SK-N-DZ (cell line): ENCODE results near the gene SLC26A5. TPM values are rescaled to one million over a fixed set of nuclear protein-coding genes. Genes with fewer than 3 reads are reported as not detected.
"Not testable (repeated sequence)": the region's sequence is repeated elsewhere in the genome, so short reads cannot be mapped to it uniquely, and the experiment has no call there.

Source experiments
- DNase-seq: peaks from one replicate; pipeline ENCODE4 v3.0.0-alpha.2; 2015; ENCODE audit warnings: low spot score
- polyA plus RNA-seq, 2 experiments: library from polyadenylated mRNA; depleted of rRNA; stranded (reverse); fragments of >200 nt; gene quantifications; 2 replicates each; pipeline ENCODE4 v1.2.3, GENCODE V29; 2014

The SLC26A5 gene
- polyA plus RNA-seq (2014; cell fraction: cytosol; rRNA removed) = 0.05 TPM in 1 of 2 replicates, not detected in the other
- polyA plus RNA-seq (2014; cell fraction: nucleus; rRNA removed) = 0.07 and 0.31 TPM in 2 replicates

- DNase-seq = no peak
Measured at GRCh38 chr7:103446049-103446520, at the start of gene SLC26A5. Gene SLC26A5, minus strand, starts transcription at chr7:103446207. Its CDS starts 24,693 bp downstream, at chr7:103421514.

- DNase-seq = no peak
Measured at GRCh38 chr7:103487419-103487818, 41.4 kb upstream of the SLC26A5 start.

GRCh38 chr7:103486873-103487272, 40.9 kb upstream of the SLC26A5 start:
- DNase-seq = not testable (repeated sequence)

GRCh38 chr7:103480771-103481170, 34.8 kb upstream of the SLC26A5 start:
- no peak for DNase-seq

- DNase-seq = no peak
Measured at GRCh38 chr7:103474956-103475355, 28.9 kb upstream of the SLC26A5 start.

- DNase-seq = peak; percentile 32
Measured at GRCh38 chr7:103469095-103469948, 23.3 kb upstream of the SLC26A5 start.

GRCh38 chr7:103466814-103467213, 20.8 kb upstream of the SLC26A5 start:
- no peak for DNase-seq

GRCh38 chr7:103462358-103462757, 16.4 kb upstream of the SLC26A5 start:
- DNase-seq = no peak

- peak; percentile 81 for DNase-seq
Measured at GRCh38 chr7:103447073-103447960, 1.3 kb upstream of the SLC26A5 start.

GRCh38 chr7:103445228-103446048, 569 bp downstream of the SLC26A5 start:
- DNase-seq = peak; percentile 54

- no peak for DNase-seq
Measured at GRCh38 chr7:103439661-103440060, 6.3 kb downstream of the SLC26A5 start.

GRCh38 chr7:103437623-103438022, 8.4 kb downstream of the SLC26A5 start:
- DNase-seq = no peak

- no peak for DNase-seq
Measured at GRCh38 chr7:103432712-103433111, 13.3 kb downstream of the SLC26A5 start.

- no peak for DNase-seq
Measured at GRCh38 chr7:103425177-103425576, 20.8 kb downstream of the SLC26A5 start.

- no peak for DNase-seq
Measured at GRCh38 chr7:103423467-103424179, 22.4 kb downstream of the SLC26A5 start.

GRCh38 chr7:103420857-103421384, 25.1 kb downstream of the SLC26A5 start:
- no peak for DNase-seq

- no peak for DNase-seq
Measured at GRCh38 chr7:103418241-103418640, 27.8 kb downstream of the SLC26A5 start.

- no peak for DNase-seq
Measured at GRCh38 chr7:103413407-103413806, 32.6 kb downstream of the SLC26A5 start.

GRCh38 chr7:103412151-103412550, 33.9 kb downstream of the SLC26A5 start:
- no peak for DNase-seq
